ENCODE data around the gene MFSD1. TPM values are rescaled to one million over a fixed set of nuclear protein-coding genes. Genes with fewer than 3 reads are reported as not detected.

The MFSD1 gene
- total and polyA plus RNA-seq, 2 experiments from 2014 or later = 4.3 to 28.4 TPM

GRCh38 chr3:158781191-158781590 is 20.7 kb upstream of the MFSD1 start:
- Histone ChIP-seq H3K27ac (ENCODE audit: low read depth) (no peak overlapping the region), H3K36me3 (ENCODE audit: insufficient read depth) (no peaks in the 10 kb centered on the region), H2AFZ (no peak overlapping the region), H3F3A (replicated peaks; ENCODE audit: low read depth) (no peaks in the 10 kb centered on the region), H3K4me3 (no peak overlapping the region), H4K20me1 (replicated peaks; ENCODE audit: insufficient read depth) (no peaks in the 10 kb centered on the region; the same call in 1 of the 2 replicates), H3K79me2 (replicated peaks; ENCODE audit: insufficient read depth) (no peaks in the 10 kb centered on the region), H3K4me1 (ENCODE audit: insufficient read depth) (no peaks in the 10 kb centered on the region), H3K27me3 (ENCODE audit: insufficient read depth) (no peaks in the 10 kb centered on the region), H3K4me2 (no peak overlapping the region), H3K9me2 (ENCODE audit: insufficient read depth) (no peaks in the 10 kb centered on the region)
- Mint-ChIP-seq H3K4me1 (no peaks in the 10 kb centered on the region), H3K27ac (no peak overlapping the region), H3K9me3 (no peaks in the 10 kb centered on the region), H3K36me3 (ENCODE audit: low read depth) (no peaks in the 10 kb centered on the region), H3K4me3 (no peak overlapping the region), H3K27me3 (ENCODE audit: insufficient read depth, low read depth, poor library complexity) (peaks cover 3% of the 10 kb centered on the region)
- ATAC-seq = no peak
- no peak for DNase-seq (ENCODE audit: low spot score)
- TF ChIP-seq CREB1 (CRISPR knock-in tag; IDR thresholded peaks at IDR 0.05; ENCODE audit: low read depth) = no peak
- TF ChIP-seq EZH2phosphoT487 (IDR thresholded peaks at IDR 0.05; ENCODE audit: unreplicated experiment) = no peak
- TF ChIP-seq REST (IDR thresholded peaks at IDR 0.05; ENCODE audit: unreplicated experiment) = no peak
- no peak for TF ChIP-seq POLR2AphosphoS5 (IDR thresholded peaks at IDR 0.05; ENCODE audit: low read depth)
- no peak for TF ChIP-seq ZNF331 (CRISPR knock-in tag; IDR thresholded peaks at IDR 0.05; ENCODE audit: low read depth)
- TF ChIP-seq EZH2 (IDR thresholded peaks at IDR 0.05; ENCODE audit: low read depth, unreplicated experiment) = no peak
- TF ChIP-seq NANOG (IDR thresholded peaks at IDR 0.05; ENCODE audit: borderline replicate concordance) = no peak
- TF ChIP-seq STAT1 (IDR thresholded peaks at IDR 0.05; ENCODE audit: unreplicated experiment) = no peak
- TF ChIP-seq ETS1 (IDR thresholded peaks at IDR 0.05) = no peak
- no peak for TF ChIP-seq ZNF114 (CRISPR knock-in tag; IDR thresholded peaks at IDR 0.05)
- no peak for TF ChIP-seq ZNF462 (CRISPR knock-in tag; IDR thresholded peaks at IDR 0.05)

Measured in GM23338 (cell line).